Fibroblast of lung (primary cell): ENCODE measurements around the gene POSTN. TPM values are rescaled to one million over a fixed set of nuclear protein-coding genes. Genes with fewer than 3 reads are reported as not detected.

Source experiments
- DNase-seq, 2 donors: peaks; one replicate each; pipeline versions ENCODE4 v3.0.0 to v3.0.0-alpha.2; 2010; ENCODE audit warnings: low read depth in 2 of 2
- H2AFZ ChIP-seq: 2 replicates; pipeline ENCODE4 v1.5.1; 2012; ENCODE audit warnings: low read length, control low read depth, inconsistent platforms
- H3K27ac ChIP-seq: 2 replicates; pipeline ENCODE4 v1.5.1; 2011; ENCODE audit warnings: low read length, control low read depth; ENCODE audit not compliant: insufficient read depth
- H3K27me3 ChIP-seq: 2 replicates; pipeline ENCODE4 v1.5.1; 2011; ENCODE audit warnings: mild to moderate bottlenecking, low read length; ENCODE audit not compliant: control insufficient read depth, insufficient read depth
- H3K36me3 ChIP-seq: 2 replicates; pipeline ENCODE4 v1.5.1; 2011; ENCODE audit warnings: low read length; ENCODE audit not compliant: control insufficient read depth, insufficient read depth
- H3K4me1 ChIP-seq: 2 replicates; pipeline ENCODE4 v1.5.1; 2011; ENCODE audit warnings: low read length; ENCODE audit not compliant: control insufficient read depth, insufficient read depth; ENCODE audit errors: extremely low read depth
- H3K4me2 ChIP-seq: 2 replicates; pipeline ENCODE4 v1.5.1; 2011; ENCODE audit warnings: low read length, control low read depth; ENCODE audit not compliant: insufficient read depth; ENCODE audit errors: extremely low read depth
- H3K4me3 ChIP-seq, 4 experiments: fragments of 200-600 bp in 1 of 4; sonication (generic) in 1 of 4; replicated peaks in 1 of 4; 2 replicates each; pipeline ENCODE4 v1.5.1; 2011 to 2016; ENCODE audit warnings: low read length in 4 of 4, low read depth in 3 of 4, mild to moderate bottlenecking in 3 of 4, control low read depth in 2 of 4, inconsistent platforms in 1 of 4, mixed read lengths in 1 of 4; ENCODE audit not compliant: insufficient read depth in 1 of 4; ENCODE audit errors: control extremely low read depth in 1 of 4
- H3K79me2 ChIP-seq: 2 replicates; pipeline ENCODE4 v1.5.1; 2012; ENCODE audit warnings: mild to moderate bottlenecking, low read length, inconsistent platforms; ENCODE audit not compliant: control insufficient read depth, insufficient read depth
- H3K9ac ChIP-seq: 2 replicates; pipeline ENCODE4 v1.5.1; 2011; ENCODE audit warnings: mild to moderate bottlenecking, low read length, control low read depth; ENCODE audit not compliant: insufficient read depth
- H3K9me3 ChIP-seq: 2 replicates; pipeline ENCODE4 v1.5.1; 2012; ENCODE audit warnings: low read depth, low read length; ENCODE audit not compliant: control insufficient read depth, insufficient read depth
- H4K20me1 ChIP-seq: 2 replicates; pipeline ENCODE4 v1.5.1; 2011; ENCODE audit warnings: low read length; ENCODE audit not compliant: control insufficient read depth, insufficient read depth; ENCODE audit errors: extremely low read depth
- EZH2 ChIP-seq: IDR thresholded peaks from 2 replicates; pipeline ENCODE4 v1.5.1; 2012; ENCODE audit warnings: low read length, control low read depth, mild to moderate bottlenecking; ENCODE audit errors: missing control alignments
- polyA plus RNA-seq, 2 donors: library from polyadenylated mRNA; depleted of rRNA in 1 of 2; stranded (reverse) in 1 of 2; unstranded in 1 of 2; fragments of >200 nt; gene quantifications; 2 replicates each; pipeline ENCODE4 v1.2.1, GENCODE V29; 2011 to 2012; ENCODE audit warnings: missing spikeins in 1 of 2
- total RNA-seq: library from RNA; depleted of rRNA; stranded (reverse); fragments of >200 nt; gene quantifications from 2 replicates; pipeline ENCODE4 v1.2.1, GENCODE V29; 2014
- TF ChIP-seq, protein P1 (sequence below), 2 donors: IDR thresholded peaks in 1 of 2; conservative IDR thresholded peaks in 1 of 2; 1 replicate in 1 of 2; 2 replicates in 1 of 2; pipeline ENCODE4 v1.5.1; 2011 to 2012; ENCODE audit warnings: low read length in 2 of 2, control low read depth in 1 of 2, inconsistent platforms in 1 of 2, low read depth in 1 of 2, mild to moderate bottlenecking in 1 of 2

The POSTN gene
- total and polyA plus RNA-seq, 2 donors (not counting 1 experiment from before 2014, with no cell fraction given), result 221 to 1,141 TPM

DNA sequence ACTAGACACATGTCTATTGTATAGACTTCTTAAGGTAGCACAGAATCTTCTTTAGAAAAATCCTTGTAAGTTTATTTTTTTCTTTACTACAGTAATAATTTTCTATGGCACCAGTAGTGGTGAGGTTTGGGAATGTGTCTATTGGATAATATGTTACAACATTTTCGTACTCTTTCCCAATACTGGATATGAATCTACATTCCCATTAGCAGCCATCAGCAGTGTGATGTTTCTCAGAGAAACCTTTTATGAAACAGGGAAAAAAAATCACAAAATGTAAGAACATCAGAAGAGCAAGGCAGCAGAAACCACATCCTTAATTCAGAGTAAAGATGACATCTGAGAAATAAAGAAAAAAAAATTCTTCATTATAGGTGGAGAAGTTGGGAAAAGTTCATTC lies 83.3 kb downstream of the POSTN start:
- Histone ChIP-seq H3K79me2 (no peaks in the 10 kb centered on the region), H3K27me3 (no peaks in the 10 kb centered on the region), H3K9ac (no peak overlapping the region), H3K4me1 (no peaks in the 10 kb centered on the region), H3K27ac (no peak overlapping the region), H3K4me2 (no peak overlapping the region), H3K36me3 (no peaks in the 10 kb centered on the region), H2AFZ (no peak overlapping the region), H3K9me3 (no peaks in the 10 kb centered on the region), H3K4me3 (no peak overlapping the region), H4K20me1 (no peaks in the 10 kb centered on the region)
- TF ChIP-seq, protein P1, sequence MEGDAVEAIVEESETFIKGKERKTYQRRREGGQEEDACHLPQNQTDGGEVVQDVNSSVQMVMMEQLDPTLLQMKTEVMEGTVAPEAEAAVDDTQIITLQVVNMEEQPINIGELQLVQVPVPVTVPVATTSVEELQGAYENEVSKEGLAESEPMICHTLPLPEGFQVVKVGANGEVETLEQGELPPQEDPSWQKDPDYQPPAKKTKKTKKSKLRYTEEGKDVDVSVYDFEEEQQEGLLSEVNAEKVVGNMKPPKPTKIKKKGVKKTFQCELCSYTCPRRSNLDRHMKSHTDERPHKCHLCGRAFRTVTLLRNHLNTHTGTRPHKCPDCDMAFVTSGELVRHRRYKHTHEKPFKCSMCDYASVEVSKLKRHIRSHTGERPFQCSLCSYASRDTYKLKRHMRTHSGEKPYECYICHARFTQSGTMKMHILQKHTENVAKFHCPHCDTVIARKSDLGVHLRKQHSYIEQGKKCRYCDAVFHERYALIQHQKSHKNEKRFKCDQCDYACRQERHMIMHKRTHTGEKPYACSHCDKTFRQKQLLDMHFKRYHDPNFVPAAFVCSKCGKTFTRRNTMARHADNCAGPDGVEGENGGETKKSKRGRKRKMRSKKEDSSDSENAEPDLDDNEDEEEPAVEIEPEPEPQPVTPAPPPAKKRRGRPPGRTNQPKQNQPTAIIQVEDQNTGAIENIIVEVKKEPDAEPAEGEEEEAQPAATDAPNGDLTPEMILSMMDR (conservative IDR thresholded peaks at IDR 0.05 in 1 of 2, IDR thresholded peaks at IDR 0.05 in 1 of 2; ENCODE audit: low read depth in 1 of 2, low read length in 2 of 2), result no peak
- TF ChIP-seq EZH2, result no peak
- DNase-seq, result no peak
